NCI-H2081 (cell line): ENCODE measurements around the gene EML2.
"Not testable (repeated sequence)": the region's sequence is repeated elsewhere in the genome, so short reads cannot be mapped to it uniquely, and the experiment has no call there.

ENCODE experiments used
- DNase-seq, 2 experiments: peaks; one replicate each; lab custom pipeline; 2025; lab: John Stamatoyannopoulos, UW

The EML2 gene

GRCh38 chr19:45615795-45616703 is 23.1 kb downstream of the EML2 start:
- peak; percentile 22 to 56 for DNase-seq

- DNase-seq: not testable (repeated sequence)
These were observed 24.1 kb downstream of the EML2 start for GRCh38 chr19:45615056-45615455.

DNA sequence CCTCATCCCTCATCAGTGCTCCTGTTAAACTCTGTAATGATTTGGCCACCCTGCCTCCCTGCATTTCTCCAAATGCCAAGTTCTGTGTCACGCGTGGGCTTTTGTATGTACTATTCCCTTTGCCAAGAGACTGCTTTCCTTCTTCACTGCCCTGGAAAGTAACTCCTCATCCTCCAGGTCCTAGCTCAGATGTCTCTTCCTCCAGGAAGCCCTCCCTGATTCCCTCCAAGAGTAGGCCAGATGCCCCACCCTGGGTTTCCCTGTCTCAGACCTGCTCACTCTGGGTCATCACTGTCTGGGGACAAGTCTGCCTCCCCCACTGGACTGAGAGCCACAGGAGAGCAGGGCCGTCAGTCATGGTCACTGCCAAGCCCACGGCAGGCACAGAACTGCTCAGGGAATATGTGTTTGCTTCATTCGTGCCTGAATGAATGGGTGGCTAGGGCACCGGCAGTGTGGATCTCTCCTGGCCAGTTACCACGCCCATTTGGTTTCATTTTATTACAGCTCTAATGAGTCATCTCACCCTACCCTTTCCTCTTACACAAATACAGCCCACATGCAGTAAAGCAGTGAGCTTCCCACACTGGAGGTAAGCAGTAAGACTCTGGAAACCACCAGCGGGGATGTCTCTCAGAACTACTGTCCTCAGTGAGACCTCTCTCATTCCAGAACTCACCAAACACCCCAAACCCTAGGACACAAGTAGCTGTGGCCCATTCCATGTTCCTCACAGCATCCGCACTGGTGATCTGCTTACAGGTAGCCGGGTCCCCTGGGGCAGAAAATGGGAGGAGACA is 25.1 kb downstream of the EML2 start:
- DNase-seq: no peak

DNA sequence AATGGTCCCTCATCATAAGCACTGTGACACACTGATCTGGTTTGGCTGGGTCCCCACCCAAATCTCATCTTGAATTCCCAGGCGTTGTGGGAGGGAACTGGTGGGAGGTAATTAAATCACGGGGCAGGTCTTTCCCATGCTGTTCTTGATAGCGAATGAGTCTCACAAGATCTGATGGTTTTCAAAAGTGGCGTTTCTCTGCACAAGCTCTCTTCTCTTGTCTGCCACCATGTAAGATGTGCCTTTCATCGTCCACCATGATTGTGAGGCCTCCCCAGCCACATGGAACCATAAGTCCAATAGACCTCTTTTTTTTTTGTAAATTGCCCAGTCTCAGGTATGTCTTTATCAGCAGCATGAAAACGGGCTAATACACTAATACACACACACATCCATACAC is 30.2 kb downstream of the EML2 start:
- no peak for DNase-seq

DNA sequence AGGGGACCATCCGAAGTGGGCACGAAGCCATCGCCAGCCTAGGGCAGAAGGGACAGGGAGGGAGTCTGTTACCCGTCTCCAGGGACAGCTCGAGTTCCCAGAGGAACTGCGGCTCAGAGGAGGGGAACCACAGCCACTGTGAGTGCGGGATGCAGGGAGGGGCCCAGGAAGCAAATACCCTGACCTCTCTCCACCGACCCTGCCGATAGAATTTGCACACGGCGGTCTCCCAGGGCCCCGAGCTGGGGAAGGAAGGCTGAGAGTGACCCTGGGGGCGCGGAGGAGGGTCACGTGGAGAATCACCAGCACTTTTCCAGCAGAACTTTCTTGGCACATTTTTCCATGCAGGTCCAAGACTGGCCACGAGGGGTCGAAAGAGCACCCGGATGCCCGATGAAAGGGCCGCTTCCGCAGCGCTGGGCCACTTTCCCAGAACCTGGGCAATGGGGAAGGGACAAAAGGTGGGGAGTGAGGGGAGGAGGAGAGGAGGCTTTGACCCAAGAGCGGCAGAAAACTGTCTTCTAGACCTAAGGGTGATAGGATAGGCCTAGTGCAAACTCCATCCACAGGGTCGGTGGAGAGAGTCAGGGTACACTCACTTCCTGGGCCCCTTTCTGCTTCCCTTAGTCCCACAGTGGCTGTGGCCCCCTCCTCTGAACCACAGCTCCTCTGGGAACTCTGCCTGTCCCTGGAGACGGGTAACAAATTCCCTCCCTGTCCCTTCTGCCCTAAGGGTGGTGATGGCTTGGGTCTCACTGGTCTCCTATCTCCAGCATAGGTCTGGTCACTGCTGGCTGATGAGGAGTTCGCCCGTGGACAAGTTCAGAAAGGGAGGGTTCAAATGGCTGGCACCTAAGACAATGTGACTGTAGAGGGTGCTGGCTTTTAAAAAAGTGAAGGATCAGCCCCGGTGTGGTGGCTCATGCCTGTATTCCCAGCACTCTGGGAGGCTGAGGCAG is 31.8 kb downstream of the EML2 start:
- peak; percentile 31 to 51 for DNase-seq

- DNase-seq: no peak
These were observed 37.4 kb downstream of the EML2 start, which contains the start of gene GPR4 for GRCh38 chr19:45601524-45602374. GPR4 (minus strand) TSS chr19:45602212; CDS start chr19:45591866, 10,346 bp downstream.

GRCh38 chr19:45601115-45601514 is 38.1 kb downstream of the EML2 start:
- DNase-seq: no peak

DNA sequence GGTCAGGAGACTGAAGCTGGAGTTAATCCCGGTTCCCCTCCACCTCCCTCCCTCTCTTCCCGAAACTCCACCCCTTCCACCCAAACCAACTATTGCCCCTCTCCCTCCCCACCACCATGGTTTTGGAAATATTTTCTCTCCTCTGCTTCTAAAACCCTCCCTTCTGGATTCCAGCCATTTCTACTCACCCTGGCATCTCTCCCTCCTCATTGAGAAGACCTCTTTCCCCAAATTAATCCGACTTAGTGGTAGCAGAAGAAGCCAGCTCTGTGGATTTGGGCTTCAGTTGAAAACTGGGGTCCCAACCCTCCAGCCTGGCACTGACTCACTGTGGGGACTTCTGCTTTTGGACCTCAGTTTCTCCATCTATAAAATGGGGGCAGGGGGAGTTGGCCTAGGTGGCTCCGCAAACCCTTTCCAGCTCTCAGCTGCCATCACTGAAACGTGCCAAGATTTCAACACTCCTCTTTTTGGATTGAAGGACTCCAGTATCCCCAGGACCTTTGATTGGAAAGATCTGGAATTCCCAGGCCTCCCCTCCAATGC is 38.8 kb downstream of the EML2 start:
- no peak for DNase-seq

- no peak for DNase-seq
These were observed 39.9 kb downstream of the EML2 start for GRCh38 chr19:45599286-45599685.

DNA sequence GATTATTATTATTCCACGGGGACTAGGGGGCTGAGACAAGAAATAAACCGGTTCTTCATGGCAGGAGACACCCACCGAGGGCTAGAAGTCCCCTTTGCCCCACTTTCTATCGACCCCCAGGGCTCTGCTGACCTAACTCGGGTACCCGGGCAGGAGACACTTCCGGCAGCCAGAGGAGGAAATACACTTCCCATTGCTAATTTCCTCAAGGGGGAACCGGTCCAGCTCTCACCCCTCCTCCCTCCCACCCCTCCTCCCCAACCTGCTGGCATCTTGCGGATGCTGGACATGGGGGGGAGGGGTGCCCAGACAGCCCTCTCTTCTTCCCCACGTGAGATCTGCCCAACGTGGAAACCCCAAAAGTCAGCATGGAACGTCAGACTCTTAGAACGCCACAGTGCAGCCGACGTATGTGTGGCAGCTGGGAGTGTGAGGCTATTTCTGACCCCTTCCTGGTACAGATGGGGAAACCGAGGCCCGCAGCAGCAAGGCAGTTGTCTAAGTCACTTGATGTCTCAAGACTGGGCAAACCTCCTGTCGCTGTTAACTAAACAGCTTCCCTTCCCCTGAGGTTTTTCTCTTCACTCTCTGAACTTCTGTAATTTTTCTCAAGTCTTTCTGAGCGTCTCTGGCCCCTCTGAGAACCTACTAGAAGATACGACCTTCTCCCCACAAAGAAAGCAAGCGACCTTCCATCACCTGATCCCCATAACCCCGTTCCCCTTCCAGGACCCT is 40.8 kb downstream of the EML2 start:
- DNase-seq: no peak

- DNase-seq: no peak
These were observed 41.6 kb downstream of the EML2 start for GRCh38 chr19:45597425-45598111.

DNA sequence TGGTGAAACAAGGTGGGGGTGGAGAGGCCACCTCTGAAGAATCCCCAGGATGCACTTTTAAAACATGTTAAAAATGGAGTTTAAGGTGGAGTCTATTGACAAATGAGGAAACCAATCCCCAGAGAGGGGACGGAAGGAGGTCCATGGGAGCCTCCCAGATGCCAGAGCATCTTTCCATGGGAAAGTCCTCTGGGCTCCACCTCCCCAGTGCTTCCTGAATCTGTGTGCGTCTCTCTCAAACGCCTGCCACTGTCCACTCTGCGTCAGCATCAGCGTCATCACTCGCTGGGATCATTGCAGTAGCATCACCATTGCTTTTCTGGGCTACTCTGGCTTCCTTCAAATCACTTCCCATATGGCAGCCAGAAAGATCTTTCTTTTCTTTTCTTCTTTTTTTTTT is 43.4 kb downstream of the EML2 start:
- no peak for DNase-seq

DNA sequence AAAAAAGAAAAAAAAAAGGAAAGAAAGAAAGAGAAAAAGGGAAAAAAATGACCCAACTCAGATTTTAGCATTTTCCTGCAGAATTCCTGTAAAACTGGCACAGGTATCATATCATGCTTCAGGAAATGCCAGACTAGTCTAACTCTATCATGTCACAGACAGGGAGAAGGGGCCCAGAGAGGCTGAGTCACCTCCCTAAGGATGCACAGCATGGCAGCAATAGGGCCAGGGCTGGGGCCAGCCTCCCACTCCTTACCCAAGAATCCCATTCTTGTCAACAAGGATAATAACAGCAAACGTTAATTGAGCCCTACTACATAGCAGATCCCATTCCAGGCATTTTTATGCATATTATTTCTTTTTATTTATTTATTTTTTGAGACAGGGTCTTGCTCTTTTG is 45.7 kb downstream of the EML2 start:
- DNase-seq: no peak

DNA sequence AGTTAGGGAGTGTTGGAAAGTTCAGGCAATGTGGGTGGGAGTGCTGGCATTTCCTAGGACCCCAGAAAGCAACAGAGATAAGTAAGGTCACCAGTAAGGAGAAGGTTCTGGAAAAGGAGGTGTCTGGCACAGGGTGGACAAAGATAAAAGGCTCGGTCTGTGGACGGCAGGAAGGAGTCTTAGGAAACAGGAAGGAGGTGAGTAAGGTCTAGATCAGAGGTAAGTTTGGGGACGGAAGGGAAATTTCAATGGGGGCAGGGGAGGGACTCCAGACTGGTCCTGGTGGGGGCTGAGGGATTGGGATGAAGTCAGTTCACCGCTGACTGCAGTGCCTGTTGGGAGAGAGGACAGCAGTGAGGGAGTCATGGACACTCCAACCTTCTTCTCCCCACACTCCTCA is 46.8 kb downstream of the EML2 start:
- no peak for DNase-seq

DNA sequence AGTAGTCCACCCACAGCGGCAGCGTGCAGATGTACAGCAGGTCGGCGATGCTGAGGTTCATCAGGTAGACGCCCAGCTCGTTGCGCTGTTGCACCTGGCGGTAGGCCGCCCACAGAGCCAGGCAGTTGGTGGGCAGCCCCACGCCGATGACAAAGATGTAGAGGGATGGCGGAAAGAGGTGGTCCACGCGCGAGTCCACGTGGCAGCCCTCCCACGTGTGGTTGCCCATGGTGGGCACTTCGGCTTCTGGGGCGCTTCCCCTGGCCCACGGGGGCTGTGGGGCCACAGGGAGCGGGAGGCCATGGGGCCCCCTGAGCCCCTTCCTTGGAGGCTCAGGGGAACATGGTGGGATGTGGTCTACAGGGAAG is 47.6 kb downstream of the EML2 start:
- no peak for DNase-seq

GRCh38 chr19:45591004-45591637 is 48.1 kb downstream of the EML2 start:
- no peak for DNase-seq

- no peak for DNase-seq
These were observed 48.7 kb downstream of the EML2 start for GRCh38 chr19:45590300-45591003.

DNA sequence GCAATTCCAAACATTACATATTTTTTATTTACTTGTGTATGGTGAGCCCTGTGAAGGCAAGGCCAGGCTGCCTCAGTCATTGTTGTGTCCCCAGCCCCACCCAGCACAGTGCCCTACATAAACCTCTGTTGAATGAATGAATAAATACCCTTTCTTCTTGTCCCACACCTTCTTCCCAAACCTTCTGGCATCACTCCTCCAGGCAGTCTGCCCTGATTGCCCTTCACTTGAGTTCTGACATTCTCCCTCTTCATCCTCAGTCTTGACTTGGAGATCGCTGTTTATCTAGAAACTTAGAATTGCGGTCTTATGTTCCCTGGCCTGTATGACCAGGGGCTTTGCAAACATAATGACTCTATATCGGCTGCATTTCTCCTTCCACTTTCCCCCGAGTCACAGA is 49.4 kb downstream of the EML2 start:
- DNase-seq: no peak
